ENCODE measurements around the gene MBP. TPM values are rescaled to one million over a fixed set of nuclear protein-coding genes. Genes with fewer than 3 reads are reported as not detected.

Gene MBP
- polyA plus RNA-seq, 1 donor from 2014 or later = 3.3 TPM

DNA sequence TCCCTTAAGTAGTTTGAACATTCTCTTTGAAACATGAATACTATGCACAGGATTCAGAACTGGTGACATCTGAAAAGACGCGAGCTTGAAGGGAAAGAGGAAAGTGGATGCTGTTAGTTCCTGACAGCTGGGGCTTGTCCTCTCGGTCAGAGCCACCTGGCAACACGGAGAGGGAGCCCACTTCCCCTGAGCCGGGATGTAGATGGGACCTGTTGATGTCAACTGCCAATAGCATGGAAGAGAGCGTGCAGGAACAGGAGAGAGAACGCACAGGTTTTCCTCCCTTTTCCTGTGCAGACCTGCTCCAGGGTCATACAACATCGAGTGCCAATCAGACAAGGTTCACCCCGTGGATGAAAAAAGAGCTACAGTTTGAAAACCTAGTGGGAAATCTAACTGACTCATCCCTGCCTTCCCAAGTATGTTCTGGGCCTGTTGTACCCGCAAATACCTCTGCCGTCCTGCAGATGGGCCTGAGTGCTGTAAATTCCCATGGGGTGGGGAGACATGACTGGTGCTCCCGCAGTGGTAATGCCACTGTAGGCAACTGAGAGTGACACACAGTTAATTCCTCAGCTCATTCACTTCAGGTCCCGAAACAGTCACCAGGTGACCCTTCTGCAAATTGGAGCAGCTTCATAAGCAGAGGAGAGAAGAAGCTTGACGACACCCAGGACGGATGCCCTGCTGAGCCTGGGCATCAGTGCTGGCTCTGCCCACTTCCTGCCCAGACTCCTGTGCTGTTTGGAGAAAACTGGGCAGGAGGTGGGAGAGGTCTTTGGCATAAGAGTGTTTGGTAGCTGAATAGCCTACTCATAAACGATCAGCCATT is 13.9 kb upstream of the MBP start:
- Histone ChIP-seq H3F3A (ENCODE audit: insufficient read depth, low read length, poor library complexity, severe bottlenecking) (no peaks in the 10 kb centered on the region), H3K9me2 (ENCODE audit: insufficient read depth, low read length) (no peaks in the 10 kb centered on the region), H2AFZ (ENCODE audit: low read depth, low read length) (no peak overlapping the region), H4K20me1 (ENCODE audit: insufficient read depth) (no peaks in the 10 kb centered on the region), H3K9ac (ENCODE audit: low read length) (no peak overlapping the region), H3K36me3 (ENCODE audit: insufficient read depth, low read length) (no peaks in the 10 kb centered on the region), H3K4me3 (ENCODE audit: low read length) (no peak overlapping the region), H3K9me3 (ENCODE audit: low read length) (peaks cover 6% of the 10 kb centered on the region), H3K4me2 (ENCODE audit: low read length) (no peak overlapping the region), H3K79me2 (replicated peaks; ENCODE audit: insufficient read depth, low read length) (no peaks in the 10 kb centered on the region), H3K27me3 (ENCODE audit: insufficient read depth, low read depth, low read length) (no peaks in the 10 kb centered on the region), H3K27ac (ENCODE audit: low read length) (no peak overlapping the region)
- TF ChIP-seq RAD21 (conservative IDR thresholded peaks at IDR 0.05) (no peak), TAF1 (IDR thresholded peaks at IDR 0.05; ENCODE audit: low read depth) (no peak)

DNA sequence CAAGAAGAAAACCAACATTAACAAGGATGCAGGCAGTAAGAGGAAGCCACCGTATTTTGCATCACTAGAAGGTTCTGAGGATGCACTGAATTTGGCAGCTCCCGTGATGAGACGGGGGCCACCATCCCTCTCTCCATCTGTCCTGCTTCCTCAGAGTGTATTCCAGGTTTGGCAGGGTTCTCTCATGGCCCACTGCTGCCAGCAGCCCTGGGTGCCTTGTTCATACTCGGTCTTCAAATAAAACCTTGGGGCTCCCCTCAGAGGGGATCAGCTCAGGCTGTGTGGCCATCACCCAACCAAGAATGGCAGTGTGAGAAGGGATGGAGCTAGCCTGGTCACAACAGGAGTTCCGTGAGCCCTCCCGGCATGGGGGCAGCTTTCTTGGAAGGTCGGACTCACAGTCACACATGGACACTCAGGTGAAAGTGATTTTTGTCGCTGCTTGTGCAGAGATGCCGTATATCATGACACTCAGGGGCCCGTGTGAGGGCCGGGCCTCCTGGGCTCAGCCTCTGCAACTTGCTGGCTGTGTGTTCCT is 12.8 kb upstream of the MBP start:
- H3K27me3 ChIP-seq (ENCODE audit: insufficient read depth, low read depth, low read length) = no peaks in the 10 kb centered on the region
- no peaks in the 10 kb centered on the region for H3K79me2 ChIP-seq (replicated peaks; ENCODE audit: insufficient read depth, low read length)
- H3K4me2 ChIP-seq (ENCODE audit: low read length) = no peak overlapping the region
- no peaks in the 10 kb centered on the region for H3K36me3 ChIP-seq (ENCODE audit: insufficient read depth, low read length)
- peaks cover 6% of the 10 kb centered on the region for H3K9me3 ChIP-seq (ENCODE audit: low read length)
- H3K9ac ChIP-seq (ENCODE audit: low read length) = no peak overlapping the region
- H3K27ac ChIP-seq (ENCODE audit: low read length) = no peak overlapping the region
- H3K9me2 ChIP-seq (ENCODE audit: insufficient read depth, low read length) = no peaks in the 10 kb centered on the region
- no peaks in the 10 kb centered on the region for H3F3A ChIP-seq (ENCODE audit: insufficient read depth, low read length, poor library complexity, severe bottlenecking)
- no peak overlapping the region for H2AFZ ChIP-seq (ENCODE audit: low read depth, low read length)
- TF ChIP-seq, protein P1, sequence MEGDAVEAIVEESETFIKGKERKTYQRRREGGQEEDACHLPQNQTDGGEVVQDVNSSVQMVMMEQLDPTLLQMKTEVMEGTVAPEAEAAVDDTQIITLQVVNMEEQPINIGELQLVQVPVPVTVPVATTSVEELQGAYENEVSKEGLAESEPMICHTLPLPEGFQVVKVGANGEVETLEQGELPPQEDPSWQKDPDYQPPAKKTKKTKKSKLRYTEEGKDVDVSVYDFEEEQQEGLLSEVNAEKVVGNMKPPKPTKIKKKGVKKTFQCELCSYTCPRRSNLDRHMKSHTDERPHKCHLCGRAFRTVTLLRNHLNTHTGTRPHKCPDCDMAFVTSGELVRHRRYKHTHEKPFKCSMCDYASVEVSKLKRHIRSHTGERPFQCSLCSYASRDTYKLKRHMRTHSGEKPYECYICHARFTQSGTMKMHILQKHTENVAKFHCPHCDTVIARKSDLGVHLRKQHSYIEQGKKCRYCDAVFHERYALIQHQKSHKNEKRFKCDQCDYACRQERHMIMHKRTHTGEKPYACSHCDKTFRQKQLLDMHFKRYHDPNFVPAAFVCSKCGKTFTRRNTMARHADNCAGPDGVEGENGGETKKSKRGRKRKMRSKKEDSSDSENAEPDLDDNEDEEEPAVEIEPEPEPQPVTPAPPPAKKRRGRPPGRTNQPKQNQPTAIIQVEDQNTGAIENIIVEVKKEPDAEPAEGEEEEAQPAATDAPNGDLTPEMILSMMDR (IDR thresholded peaks at IDR 0.05; ENCODE audit: poor library complexity, severe bottlenecking) = no peak
- TF ChIP-seq SMC3 (conservative IDR thresholded peaks at IDR 0.05; ENCODE audit: poor library complexity) = no peak
- TF ChIP-seq RAD21 (conservative IDR thresholded peaks at IDR 0.05) = no peak
- TF ChIP-seq MXI1 (conservative IDR thresholded peaks at IDR 0.05; ENCODE audit: poor library complexity, severe bottlenecking) = no peak
- TF ChIP-seq EZH2 (IDR thresholded peaks at IDR 0.05; ENCODE audit: borderline replicate concordance, insufficient read depth, low read length, poor library complexity, severe bottlenecking) = no peak
- H3K4me3 ChIP-seq (ENCODE audit: low read length) = no peak overlapping the region
- no peaks in the 10 kb centered on the region for H4K20me1 ChIP-seq (ENCODE audit: insufficient read depth)

DNA sequence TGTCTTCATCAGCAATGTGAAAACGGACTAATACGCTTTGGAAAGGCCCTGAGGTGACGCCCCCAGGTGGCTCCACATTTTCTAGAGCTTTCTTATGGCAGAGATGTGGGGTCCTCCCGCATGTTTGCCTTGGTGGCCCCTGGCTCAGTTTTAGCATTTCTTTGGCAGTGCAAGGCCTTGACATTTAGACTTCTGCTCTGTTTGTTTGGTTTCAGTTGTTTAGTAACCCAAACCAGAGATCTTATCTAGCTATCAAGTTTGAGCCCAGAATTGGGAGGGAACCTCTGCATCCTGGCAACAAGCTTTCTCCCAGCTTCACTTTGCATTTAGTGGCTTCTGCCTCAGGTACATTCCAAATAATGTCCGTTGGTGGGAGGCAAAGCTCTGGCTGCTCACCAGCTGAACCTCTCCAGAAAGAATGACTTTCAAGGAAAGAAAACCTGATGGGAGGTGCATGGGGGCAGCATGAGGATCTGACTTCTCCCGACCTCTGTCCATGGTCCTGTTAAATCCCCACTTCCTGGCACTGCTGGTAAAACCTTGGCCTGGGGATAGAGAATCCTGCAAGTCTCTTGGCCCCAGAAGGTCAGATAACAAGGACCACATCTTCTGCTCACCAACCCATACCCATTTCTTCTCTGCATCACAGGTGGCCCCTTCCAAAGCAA is 12.0 kb upstream of the MBP start:
- H3K36me3 ChIP-seq (ENCODE audit: insufficient read depth, low read length) = no peaks in the 10 kb centered on the region
- no peak overlapping the region for H3K4me3 ChIP-seq (ENCODE audit: low read length)
- H3F3A ChIP-seq (ENCODE audit: insufficient read depth, low read length, poor library complexity, severe bottlenecking) = no peaks in the 10 kb centered on the region
- H4K20me1 ChIP-seq (ENCODE audit: insufficient read depth) = no peaks in the 10 kb centered on the region
- TF ChIP-seq, protein P2, sequence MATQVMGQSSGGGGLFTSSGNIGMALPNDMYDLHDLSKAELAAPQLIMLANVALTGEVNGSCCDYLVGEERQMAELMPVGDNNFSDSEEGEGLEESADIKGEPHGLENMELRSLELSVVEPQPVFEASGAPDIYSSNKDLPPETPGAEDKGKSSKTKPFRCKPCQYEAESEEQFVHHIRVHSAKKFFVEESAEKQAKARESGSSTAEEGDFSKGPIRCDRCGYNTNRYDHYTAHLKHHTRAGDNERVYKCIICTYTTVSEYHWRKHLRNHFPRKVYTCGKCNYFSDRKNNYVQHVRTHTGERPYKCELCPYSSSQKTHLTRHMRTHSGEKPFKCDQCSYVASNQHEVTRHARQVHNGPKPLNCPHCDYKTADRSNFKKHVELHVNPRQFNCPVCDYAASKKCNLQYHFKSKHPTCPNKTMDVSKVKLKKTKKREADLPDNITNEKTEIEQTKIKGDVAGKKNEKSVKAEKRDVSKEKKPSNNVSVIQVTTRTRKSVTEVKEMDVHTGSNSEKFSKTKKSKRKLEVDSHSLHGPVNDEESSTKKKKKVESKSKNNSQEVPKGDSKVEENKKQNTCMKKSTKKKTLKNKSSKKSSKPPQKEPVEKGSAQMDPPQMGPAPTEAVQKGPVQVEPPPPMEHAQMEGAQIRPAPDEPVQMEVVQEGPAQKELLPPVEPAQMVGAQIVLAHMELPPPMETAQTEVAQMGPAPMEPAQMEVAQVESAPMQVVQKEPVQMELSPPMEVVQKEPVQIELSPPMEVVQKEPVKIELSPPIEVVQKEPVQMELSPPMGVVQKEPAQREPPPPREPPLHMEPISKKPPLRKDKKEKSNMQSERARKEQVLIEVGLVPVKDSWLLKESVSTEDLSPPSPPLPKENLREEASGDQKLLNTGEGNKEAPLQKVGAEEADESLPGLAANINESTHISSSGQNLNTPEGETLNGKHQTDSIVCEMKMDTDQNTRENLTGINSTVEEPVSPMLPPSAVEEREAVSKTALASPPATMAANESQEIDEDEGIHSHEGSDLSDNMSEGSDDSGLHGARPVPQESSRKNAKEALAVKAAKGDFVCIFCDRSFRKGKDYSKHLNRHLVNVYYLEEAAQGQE (IDR thresholded peaks at IDR 0.05; ENCODE audit: borderline replicate concordance) = no peak
- TF ChIP-seq SMC3 (conservative IDR thresholded peaks at IDR 0.05; ENCODE audit: poor library complexity) = no peak
- TF ChIP-seq EZH2 (IDR thresholded peaks at IDR 0.05; ENCODE audit: borderline replicate concordance, insufficient read depth, low read length, poor library complexity, severe bottlenecking) = no peak
- TF ChIP-seq RAD21 (conservative IDR thresholded peaks at IDR 0.05) = no peak
- TF ChIP-seq, protein P1 (IDR thresholded peaks at IDR 0.05; ENCODE audit: poor library complexity, severe bottlenecking) = no peak
- TF ChIP-seq EP300 (conservative IDR thresholded peaks at IDR 0.05; ENCODE audit: poor library complexity, severe bottlenecking) = no peak
- TF ChIP-seq POLR2AphosphoS5 (IDR thresholded peaks at IDR 0.05) = no peak
- no peak for TF ChIP-seq MXI1 (conservative IDR thresholded peaks at IDR 0.05; ENCODE audit: poor library complexity, severe bottlenecking)
- TF ChIP-seq TAF1 (IDR thresholded peaks at IDR 0.05; ENCODE audit: low read depth) = no peak
- peaks cover 6% of the 10 kb centered on the region for H3K9me3 ChIP-seq (ENCODE audit: low read length)
- H3K79me2 ChIP-seq (replicated peaks; ENCODE audit: insufficient read depth, low read length) = no peaks in the 10 kb centered on the region
- no peak overlapping the region for H3K9ac ChIP-seq (ENCODE audit: low read length)
- H3K27ac ChIP-seq (ENCODE audit: low read length) = no peak overlapping the region
- H3K4me2 ChIP-seq (ENCODE audit: low read length) = no peak overlapping the region
- no peaks in the 10 kb centered on the region for H3K27me3 ChIP-seq (ENCODE audit: insufficient read depth, low read depth, low read length)
- no peak overlapping the region for H2AFZ ChIP-seq (ENCODE audit: low read depth, low read length)
- no peaks in the 10 kb centered on the region for H3K9me2 ChIP-seq (ENCODE audit: insufficient read depth, low read length)

Data from neural cell (in vitro differentiated cells).